ENCODE results near the gene ERG28.

Gene ERG28

GRCh38 chr14:75657331-75657730 is 3.3 kb downstream of the ERG28 start:
- no peak for DNase-seq

- no peak for DNase-seq
Observed at GRCh38 chr14:75655235-75655634, 5.4 kb downstream of the ERG28 start.

GRCh38 chr14:75654127-75654732 is 6.4 kb downstream of the ERG28 start:
- DNase-seq = peak; percentile 51

- DNase-seq = no peak
Observed at GRCh38 chr14:75653563-75653962, 7.1 kb downstream of the ERG28 start.

DNA sequence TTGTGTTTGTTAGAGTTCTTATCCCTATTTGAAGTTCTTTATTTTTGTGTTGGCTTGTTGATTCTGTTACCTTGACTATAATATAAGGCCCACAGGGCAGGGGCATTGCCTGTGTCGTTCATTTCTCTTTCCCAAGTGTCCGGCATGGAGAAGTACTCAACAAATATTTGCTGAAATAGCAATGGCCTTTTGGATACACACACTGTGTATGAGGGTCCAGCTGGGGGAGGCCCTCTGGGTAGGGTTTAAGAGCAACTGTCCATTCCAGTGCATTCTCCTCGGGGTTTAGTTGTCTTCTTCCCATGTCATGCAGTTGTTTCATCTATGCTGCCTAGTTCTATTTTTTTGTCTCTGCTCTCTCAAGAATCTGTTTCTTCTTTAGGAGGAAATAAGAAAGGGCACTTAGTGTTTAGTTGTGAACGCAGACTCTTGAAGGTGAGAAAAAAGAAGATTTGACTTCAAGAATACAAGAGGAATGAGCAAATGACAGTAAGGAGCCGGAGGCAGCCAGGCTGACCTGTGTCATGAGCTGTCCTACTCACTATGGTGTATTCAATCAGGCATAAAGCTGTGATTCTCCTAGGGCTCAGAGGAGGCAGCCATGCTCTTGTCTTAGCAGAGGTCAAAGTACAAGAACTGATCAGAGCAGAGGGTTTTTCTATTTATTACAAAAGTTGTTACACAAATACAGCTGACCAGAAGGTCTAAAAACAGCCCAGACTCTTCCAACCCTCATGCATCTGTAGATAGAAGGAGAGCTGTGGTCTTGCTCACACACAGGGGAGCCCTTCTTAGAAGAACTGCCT is 10.2 kb downstream of the ERG28 start:
- DNase-seq = no peak

GRCh38 chr14:75649773-75650172 is 10.9 kb downstream of the ERG28 start:
- DNase-seq = no peak

- no peak for DNase-seq
Observed at GRCh38 chr14:75649337-75649736, 11.3 kb downstream of the ERG28 start.

- peak; percentile 81 for DNase-seq
Observed at GRCh38 chr14:75648066-75648838, 12.4 kb downstream of the ERG28 start.

DNA sequence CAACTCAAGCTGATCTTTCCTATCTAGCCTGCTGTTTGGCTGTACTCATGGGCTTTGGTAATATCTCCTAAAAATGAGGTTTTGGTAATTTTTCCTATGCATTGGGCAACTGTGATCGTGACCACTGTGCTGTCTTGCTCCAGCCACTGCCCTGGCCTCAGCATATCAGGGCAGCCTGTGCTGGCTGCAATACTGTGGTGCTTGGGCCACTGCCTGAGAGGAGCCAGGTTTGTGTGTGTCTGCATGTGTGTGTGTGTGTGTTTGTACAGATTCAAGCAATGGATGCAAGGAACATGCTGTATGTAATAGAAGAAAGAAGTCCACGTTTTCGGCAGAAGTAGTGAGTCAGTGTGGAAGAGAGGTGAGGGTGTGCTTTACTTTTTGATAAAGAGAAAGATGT is 13.0 kb downstream of the ERG28 start:
- no peak for DNase-seq

DNA sequence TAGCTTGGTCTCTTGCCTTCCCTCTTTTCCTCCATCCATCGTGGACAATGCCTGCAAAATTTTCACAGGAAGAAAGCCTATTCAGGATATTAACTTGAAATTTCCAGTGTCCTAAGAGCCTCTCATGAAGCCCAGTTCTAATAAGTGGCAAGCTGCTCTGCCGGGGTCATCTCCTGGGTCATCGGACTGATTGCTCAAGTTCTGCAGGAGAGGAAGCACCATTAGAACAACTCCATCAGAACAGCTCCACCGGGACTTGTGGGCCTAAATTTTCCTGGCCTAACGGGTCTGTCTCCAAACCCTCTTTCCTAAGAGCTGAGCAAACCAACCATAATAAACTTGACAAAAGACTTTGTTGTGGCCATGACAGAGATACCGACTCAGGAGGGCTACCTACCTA is 13.9 kb downstream of the ERG28 start:
- DNase-seq = no peak

GRCh38 chr14:75645056-75645455 is 15.6 kb downstream of the ERG28 start:
- DNase-seq = no peak

GRCh38 chr14:75643985-75644384 is 16.7 kb downstream of the ERG28 start:
- no peak for DNase-seq

- no peak for DNase-seq
Observed at GRCh38 chr14:75640876-75641275, 19.8 kb downstream of the ERG28 start.

GRCh38 chr14:75636100-75636692 is 24.5 kb downstream of the ERG28 start:
- DNase-seq = peak; percentile 12

DNA sequence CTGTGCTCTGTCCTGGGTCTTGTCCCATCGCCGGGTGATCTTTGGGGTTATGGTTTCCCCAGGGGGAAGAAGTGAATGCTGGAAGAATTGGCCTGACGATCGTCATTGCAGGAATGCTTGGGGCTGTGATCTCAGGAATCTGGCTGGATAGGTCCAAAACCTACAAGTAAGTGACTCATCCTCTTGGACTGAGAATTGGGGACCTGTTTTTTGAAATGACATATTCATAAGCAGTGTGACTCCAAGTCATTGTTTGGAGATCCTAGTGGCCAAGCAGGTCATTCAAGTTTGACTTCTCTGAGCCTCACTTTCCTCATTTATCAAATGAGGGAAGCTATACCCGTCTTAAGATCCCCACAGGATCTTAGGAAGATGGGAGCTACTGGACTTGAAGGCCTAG is 25.8 kb downstream of the ERG28 start:
- no peak for DNase-seq

DNA sequence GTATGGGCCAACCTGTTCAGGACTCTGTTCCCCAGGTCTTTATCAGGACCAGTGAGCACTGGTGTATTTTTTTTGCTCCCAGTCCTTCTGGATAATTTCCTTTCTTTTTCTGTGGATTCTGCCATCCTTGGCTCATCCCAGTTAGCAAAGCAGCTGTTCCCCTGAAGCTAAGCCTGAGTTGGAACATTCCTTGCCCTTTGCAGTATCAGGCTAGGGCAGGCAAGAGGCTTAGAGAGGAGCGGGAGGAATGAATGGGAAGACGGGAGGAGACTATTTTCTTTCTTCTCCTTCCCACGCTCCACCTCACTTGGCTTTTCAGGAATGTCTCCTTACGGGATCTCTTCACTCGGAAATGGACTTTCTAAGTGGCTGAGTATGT is 29.2 kb downstream of the ERG28 start:
- DNase-seq = no peak

- DNase-seq = no peak
Observed at GRCh38 chr14:75630695-75631452, 29.8 kb downstream of the ERG28 start.

GRCh38 chr14:75628816-75629215 is 31.9 kb downstream of the ERG28 start:
- DNase-seq = no peak

DNA sequence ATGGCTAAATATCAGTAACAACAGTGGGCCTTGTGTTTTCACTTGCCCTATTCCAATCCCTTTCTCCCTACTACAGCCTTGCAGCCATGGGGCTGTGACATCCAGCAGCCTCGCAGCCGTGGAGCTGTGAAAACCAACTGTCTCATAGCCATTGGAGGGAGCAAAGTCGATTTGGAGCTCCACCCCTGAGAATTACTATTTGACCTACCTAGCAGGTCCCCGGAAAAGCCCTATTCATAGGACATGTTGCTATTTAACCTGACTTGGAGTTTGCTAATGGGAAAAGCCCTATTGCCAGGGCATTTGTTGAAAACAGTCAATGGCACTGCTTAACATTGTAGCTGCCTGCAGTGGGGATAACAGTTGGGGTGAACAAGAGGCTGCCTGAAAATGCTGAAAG is 33.3 kb downstream of the ERG28 start:
- no peak for DNase-seq

- DNase-seq = no peak
Observed at GRCh38 chr14:75626863-75627262, 33.8 kb downstream of the ERG28 start.

DNA sequence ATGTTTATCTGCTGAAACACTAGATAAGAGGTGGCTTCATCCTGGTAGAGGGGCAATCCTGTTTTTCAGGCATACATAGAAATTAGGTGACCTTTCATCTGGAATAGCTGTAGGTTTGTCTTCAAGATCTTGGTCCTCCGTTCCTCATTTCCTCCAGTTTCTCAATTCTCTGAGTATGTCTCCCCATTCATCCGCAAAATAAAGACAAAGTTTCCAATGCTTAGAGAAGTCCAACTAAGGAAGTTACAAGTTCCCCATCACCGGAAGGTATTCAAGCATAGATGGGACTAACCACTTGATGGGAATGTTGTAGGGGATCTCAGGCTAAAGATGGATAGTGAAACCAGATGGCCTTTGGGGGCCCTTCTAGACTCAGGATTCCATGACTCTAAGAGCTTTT is 34.3 kb downstream of the ERG28 start:
- DNase-seq = no peak

- DNase-seq = no peak
Observed at GRCh38 chr14:75625034-75625433, 35.6 kb downstream of the ERG28 start.

DNA sequence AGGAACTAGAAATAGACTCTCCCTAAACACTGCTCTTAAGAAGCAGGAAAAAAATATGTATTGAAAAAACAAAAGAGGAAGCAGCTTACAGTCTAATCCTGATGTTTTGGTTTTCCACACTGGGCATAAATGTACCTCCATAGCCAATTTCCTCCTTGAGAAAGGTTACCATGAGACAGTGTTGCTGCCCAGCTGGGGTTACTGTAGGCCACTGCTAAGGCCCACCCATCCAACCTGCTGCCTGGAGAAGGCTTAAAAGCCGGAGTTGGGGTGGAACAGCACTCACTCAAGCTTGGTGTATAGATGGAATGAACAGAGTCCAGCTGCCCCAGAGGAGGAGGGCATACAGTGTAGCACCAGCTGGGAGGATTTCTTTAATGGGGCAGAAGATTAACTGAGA is 41.1 kb downstream of the ERG28 start:
- no peak for DNase-seq

Data from fibroblast of skin of right biceps (primary cell).